Measurements from ENCODE around the gene TNFRSF4. TPM values are rescaled to one million over a fixed set of nuclear protein-coding genes. Genes with fewer than 3 reads are reported as not detected.
A peak's percentile ranks its signal among the peaks of the same experiment; 100 is the strongest.

Gene TNFRSF4
- total RNA-seq, 5 donors from 2014 or later (not counting 1 experiment from before 2014, with no cell fraction given) = 15.1 to 35.4 (median 17.8) TPM

- POLR2A ChIA-PET = no interaction called here
- Histone ChIP-seq H3K4me1 (ENCODE audit: control insufficient read depth in 1 of 2, extremely low read depth in 1 of 2, insufficient read depth in 2 of 2, low read length in 2 of 2) (peaks cover 1 to 68% of the 10 kb centered on the region in 2 experiments), H3K27ac (ENCODE audit: low read length) (peak overlapping the region; percentile 70)
Observed at GRCh38 chr1:1219341-1219740, 5.4 kb upstream of the TNFRSF4 start.

GRCh38 chr1:1218524-1219200, 4.7 kb upstream of the TNFRSF4 start:
- ATAC-seq (replicated peaks in 1 of 4) (no peak), DNase-seq (no peak)
- H3K36me3 ChIP-seq (ENCODE audit: control insufficient read depth in 2 of 2, extremely low read depth in 1 of 2, insufficient read depth in 1 of 2, low read length in 1 of 2) = peaks cover 16 to 56% of the 10 kb centered on the region in 2 donors
- Mint-ChIP-seq H3K27me3 (no peaks in the 10 kb centered on the region), H3K27ac (no peak overlapping the region), H3K4me3 (no peak overlapping the region), H3K36me3 (peaks cover 32% of the 10 kb centered on the region), H3K4me1 (peaks cover 26 to 51% (median 31%) of the 10 kb centered on the region in 3 donors), H3K9me3 (no peaks in the 10 kb centered on the region)
- H3K4me1 ChIP-seq (ENCODE audit: control insufficient read depth in 1 of 2, extremely low read depth in 1 of 2, insufficient read depth in 2 of 2, low read length in 2 of 2) = peaks cover 5 to 75% of the 10 kb centered on the region in 2 experiments
- H3K4me3 ChIP-seq (ENCODE audit: control insufficient read depth in 1 of 2, extremely low read depth in 1 of 2, low read length in 1 of 2) = no peak overlapping the region
- CTCF ChIA-PET = no interaction called here
- POLR2A ChIA-PET = no interaction called here
- no peaks in the 10 kb centered on the region for H3K9me3 ChIP-seq
- H3K27me3 ChIP-seq (replicated peaks in 1 of 2; ENCODE audit: control insufficient read depth in 2 of 2, extremely low read depth in 1 of 2, insufficient read depth in 2 of 2, low read length in 1 of 2) = no peaks in the 10 kb centered on the region
- 96% methylated on average over 31 of the region's 36 CpGs for WGBS (ENCODE audit: insufficient coverage)
- H3K27ac ChIP-seq (ENCODE audit: low read length) = peak overlapping the region; percentile 71

More at GRCh38 chr1:1219341-1219740, 5.4 kb upstream of the TNFRSF4 start:
- CTCF ChIA-PET = no interaction called here
- Histone ChIP-seq H3K9me3 (no peaks in the 10 kb centered on the region), H3K27me3 (replicated peaks in 1 of 2; ENCODE audit: control insufficient read depth in 2 of 2, extremely low read depth in 1 of 2, insufficient read depth in 2 of 2, low read length in 1 of 2) (no peaks in the 10 kb centered on the region), H3K4me3 (ENCODE audit: control insufficient read depth in 1 of 2, extremely low read depth in 1 of 2, low read length in 1 of 2) (no peak overlapping the region), H3K36me3 (ENCODE audit: control insufficient read depth in 2 of 2, extremely low read depth in 1 of 2, insufficient read depth in 1 of 2, low read length in 1 of 2) (peaks cover 16 to 61% of the 10 kb centered on the region in 2 donors)
- DNase-seq (peak in 9 of 35 experiments; percentile 16 to 70 (median 41)), ATAC-seq (replicated peaks in 1 of 4) (peak in 2 of 4 experiments; percentile 6 to 13)
- Mint-ChIP-seq H3K9me3 (no peaks in the 10 kb centered on the region), H3K27me3 (no peaks in the 10 kb centered on the region), H3K4me1 (peaks cover 24 to 48% (median 29%) of the 10 kb centered on the region in 3 donors), H3K27ac (peak overlapping the region in 1 of 2 donors; percentile 52), H3K36me3 (peaks cover 35% of the 10 kb centered on the region), H3K4me3 (no peak overlapping the region)
- WGBS (ENCODE audit: insufficient coverage) = 54% methylated on average over 18 of the region's 20 CpGs

- peak in 2 of 35 experiments; percentile 27 to 52 for DNase-seq
- no peak overlapping the region for H3K4me3 Mint-ChIP-seq
- CTCF ChIA-PET = interaction anchor here in 1 of 2 donors (0.7 kb wide), 1 partner anchor 17 kb away, joined by 3 read pairs; no protein-coding TSS in a partner anchor
Observed at GRCh38 chr1:1217621-1218523, 3.9 kb upstream of the TNFRSF4 start.

GRCh38 chr1:1216770-1217620, 3.0 kb upstream of the TNFRSF4 start:
- no peaks in the 10 kb centered on the region for H3K9me3 Mint-ChIP-seq
- Histone ChIP-seq H3K27ac (ENCODE audit: low read length) (peak overlapping the region; percentile 81), H3K4me1 (ENCODE audit: control insufficient read depth in 1 of 2, extremely low read depth in 1 of 2, insufficient read depth in 2 of 2, low read length in 2 of 2) (peaks cover 13 to 89% of the 10 kb centered on the region in 2 experiments), H3K27me3 (replicated peaks in 1 of 2; ENCODE audit: control insufficient read depth in 2 of 2, extremely low read depth in 1 of 2, insufficient read depth in 2 of 2, low read length in 1 of 2) (no peaks in the 10 kb centered on the region), H3K4me3 (ENCODE audit: control insufficient read depth in 1 of 2, extremely low read depth in 1 of 2, low read length in 1 of 2) (no peak overlapping the region), H3K36me3 (ENCODE audit: control insufficient read depth in 2 of 2, extremely low read depth in 1 of 2, insufficient read depth in 1 of 2, low read length in 1 of 2) (peaks cover 9 to 41% of the 10 kb centered on the region in 2 donors), H3K9me3 (no peaks in the 10 kb centered on the region)
- ATAC-seq (replicated peaks in 1 of 4) (peak in 3 of 4 experiments; percentile 12 to 30 (median 25)), DNase-seq (peak in 19 of 35 experiments; percentile 30 to 73 (median 44))
- H3K4me3 Mint-ChIP-seq = peak overlapping the region; percentile 21 to 55 (median 31)
- ChIA-PET POLR2A (no interaction called here), CTCF (interaction anchor here in 1 of 2 donors (0.7 kb wide), 1 partner anchor 16 kb away, joined by 3 read pairs; no protein-coding TSS in a partner anchor)
- H3K4me1 Mint-ChIP-seq = peaks cover 17 to 48% (median 29%) of the 10 kb centered on the region in 3 donors
- H3K27me3 Mint-ChIP-seq = no peaks in the 10 kb centered on the region
- H3K36me3 Mint-ChIP-seq = peaks cover 24% of the 10 kb centered on the region
- WGBS (ENCODE audit: insufficient coverage) = 82% methylated on average over 64 of the region's 74 CpGs
- peak overlapping the region; percentile 90 to 96 for H3K27ac Mint-ChIP-seq

More at GRCh38 chr1:1217621-1218523, 3.9 kb upstream of the TNFRSF4 start:
- no peak for ATAC-seq (replicated peaks in 1 of 4)
- H3K27me3 ChIP-seq (replicated peaks in 1 of 2; ENCODE audit: control insufficient read depth in 2 of 2, extremely low read depth in 1 of 2, insufficient read depth in 2 of 2, low read length in 1 of 2) = no peaks in the 10 kb centered on the region
- Mint-ChIP-seq H3K36me3 (peaks cover 27% of the 10 kb centered on the region), H3K27me3 (no peaks in the 10 kb centered on the region), H3K4me1 (peaks cover 21 to 50% (median 31%) of the 10 kb centered on the region in 3 donors), H3K9me3 (no peaks in the 10 kb centered on the region), H3K27ac (peak overlapping the region in 1 of 2 donors; percentile 23)
- H3K4me3 ChIP-seq (ENCODE audit: control insufficient read depth in 1 of 2, extremely low read depth in 1 of 2, low read length in 1 of 2) = no peak overlapping the region
- H3K36me3 ChIP-seq (ENCODE audit: control insufficient read depth in 2 of 2, extremely low read depth in 1 of 2, insufficient read depth in 1 of 2, low read length in 1 of 2) = peaks cover 15 to 49% of the 10 kb centered on the region in 2 donors
- 87% methylated on average over 52 of the region's 52 CpGs for WGBS (ENCODE audit: insufficient coverage)
- H3K9me3 ChIP-seq = no peaks in the 10 kb centered on the region
- H3K27ac ChIP-seq (ENCODE audit: low read length) = peak overlapping the region; percentile 71
- POLR2A ChIA-PET = no interaction called here
- H3K4me1 ChIP-seq (ENCODE audit: control insufficient read depth in 1 of 2, extremely low read depth in 1 of 2, insufficient read depth in 2 of 2, low read length in 2 of 2) = peaks cover 10 to 83% of the 10 kb centered on the region in 2 experiments

GRCh38 chr1:1215881-1216605, 2.1 kb upstream of the TNFRSF4 start:
- Mint-ChIP-seq H3K4me3 (peak overlapping the region in 1 of 3 donors; percentile 65), H3K9me3 (no peaks in the 10 kb centered on the region), H3K4me1 (peaks cover 17 to 50% (median 31%) of the 10 kb centered on the region in 3 donors), H3K36me3 (peaks cover 20% of the 10 kb centered on the region), H3K27me3 (no peaks in the 10 kb centered on the region), H3K27ac (peak overlapping the region; percentile 90 to 96)
- 90% methylated on average over 18 of the region's 21 CpGs for WGBS (ENCODE audit: insufficient coverage)
- H3K27me3 ChIP-seq (replicated peaks in 1 of 2; ENCODE audit: control insufficient read depth in 2 of 2, extremely low read depth in 1 of 2, insufficient read depth in 2 of 2, low read length in 1 of 2) = no peaks in the 10 kb centered on the region
- peaks cover 9 to 32% of the 10 kb centered on the region in 2 donors for H3K36me3 ChIP-seq (ENCODE audit: control insufficient read depth in 2 of 2, extremely low read depth in 1 of 2, insufficient read depth in 1 of 2, low read length in 1 of 2)
- ATAC-seq (replicated peaks in 1 of 4) (no peak), DNase-seq (no peak)
- peaks cover 13 to 93% of the 10 kb centered on the region in 2 experiments for H3K4me1 ChIP-seq (ENCODE audit: control insufficient read depth in 1 of 2, extremely low read depth in 1 of 2, insufficient read depth in 2 of 2, low read length in 2 of 2)
- POLR2A ChIA-PET = no interaction called here
- H3K27ac ChIP-seq (ENCODE audit: low read length) = peak overlapping the region; percentile 81
- no peak overlapping the region for H3K4me3 ChIP-seq (ENCODE audit: control insufficient read depth in 1 of 2, extremely low read depth in 1 of 2, low read length in 1 of 2)
- CTCF ChIA-PET = no interaction called here
- H3K9me3 ChIP-seq = no peaks in the 10 kb centered on the region

All from T-cell (primary cell).